HUES48 (cell line): Measurements from ENCODE around the gene RNF213.

Experiments used
- H3K27ac ChIP-seq: one replicate; pipeline ENCODE4 v1.7.0; 2013; ENCODE audit warnings: low read depth, low read length, inconsistent platforms
- H3K27me3 ChIP-seq: 2 replicates; pipeline ENCODE4 v1.6.1; 2013; ENCODE audit warnings: mild to moderate bottlenecking, low read length; ENCODE audit not compliant: control insufficient read depth, insufficient read depth
- H3K36me3 ChIP-seq: 2 replicates; pipeline ENCODE4 v1.6.1; 2013; ENCODE audit warnings: low read length; ENCODE audit not compliant: control insufficient read depth, insufficient read depth
- H3K4me1 ChIP-seq: 2 replicates; pipeline ENCODE4 v1.6.1; 2013; ENCODE audit warnings: mild to moderate bottlenecking, low read length; ENCODE audit not compliant: control insufficient read depth, insufficient read depth
- H3K4me3 ChIP-seq: 2 replicates; pipeline ENCODE4 v1.5.1; 2013; ENCODE audit warnings: mild to moderate bottlenecking, low read depth, low read length
- H3K9ac ChIP-seq: 2 replicates; pipeline ENCODE4 v1.6.1; 2013; ENCODE audit warnings: mild to moderate bottlenecking, low read depth, low read length, moderate library complexity
- H3K9me3 ChIP-seq: 2 replicates; pipeline ENCODE4 v1.6.1; 2013; ENCODE audit warnings: low read length; ENCODE audit not compliant: control insufficient read depth, insufficient read depth

The RNF213 gene

DNA sequence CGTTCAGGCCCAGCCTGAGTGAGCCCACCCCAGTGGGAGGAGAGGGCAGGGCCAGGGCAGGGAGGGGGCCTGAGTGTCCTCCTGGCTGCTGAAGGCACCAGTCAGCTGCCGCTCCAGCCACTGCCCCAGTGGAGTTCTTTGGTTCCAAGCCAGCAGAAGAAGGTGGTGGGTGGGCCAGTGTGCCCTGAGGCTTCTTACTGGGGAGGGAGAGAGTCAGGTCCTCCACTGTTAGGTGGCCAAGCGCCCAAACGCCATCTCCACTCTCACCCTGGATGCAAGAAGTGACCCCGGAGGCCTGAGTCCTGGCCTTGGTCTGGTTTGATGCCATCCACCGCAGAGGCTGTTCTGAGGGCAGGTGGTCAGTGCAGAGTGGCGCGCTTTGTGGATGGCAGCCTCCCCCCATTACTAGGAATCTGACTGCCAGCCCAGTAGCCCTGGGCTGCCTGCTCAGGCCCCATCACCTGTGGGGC is 2.2 kb downstream of the RNF213 start:
- Histone ChIP-seq H3K4me1 (peaks cover 21% of the 10 kb centered on the region), H3K27ac (peak overlapping the region; percentile 100), H3K36me3 (peaks cover 19% of the 10 kb centered on the region), H3K27me3 (no peaks in the 10 kb centered on the region), H3K4me3 (no peak overlapping the region), H3K9me3 (no peaks in the 10 kb centered on the region), H3K9ac (no peak overlapping the region)

DNA sequence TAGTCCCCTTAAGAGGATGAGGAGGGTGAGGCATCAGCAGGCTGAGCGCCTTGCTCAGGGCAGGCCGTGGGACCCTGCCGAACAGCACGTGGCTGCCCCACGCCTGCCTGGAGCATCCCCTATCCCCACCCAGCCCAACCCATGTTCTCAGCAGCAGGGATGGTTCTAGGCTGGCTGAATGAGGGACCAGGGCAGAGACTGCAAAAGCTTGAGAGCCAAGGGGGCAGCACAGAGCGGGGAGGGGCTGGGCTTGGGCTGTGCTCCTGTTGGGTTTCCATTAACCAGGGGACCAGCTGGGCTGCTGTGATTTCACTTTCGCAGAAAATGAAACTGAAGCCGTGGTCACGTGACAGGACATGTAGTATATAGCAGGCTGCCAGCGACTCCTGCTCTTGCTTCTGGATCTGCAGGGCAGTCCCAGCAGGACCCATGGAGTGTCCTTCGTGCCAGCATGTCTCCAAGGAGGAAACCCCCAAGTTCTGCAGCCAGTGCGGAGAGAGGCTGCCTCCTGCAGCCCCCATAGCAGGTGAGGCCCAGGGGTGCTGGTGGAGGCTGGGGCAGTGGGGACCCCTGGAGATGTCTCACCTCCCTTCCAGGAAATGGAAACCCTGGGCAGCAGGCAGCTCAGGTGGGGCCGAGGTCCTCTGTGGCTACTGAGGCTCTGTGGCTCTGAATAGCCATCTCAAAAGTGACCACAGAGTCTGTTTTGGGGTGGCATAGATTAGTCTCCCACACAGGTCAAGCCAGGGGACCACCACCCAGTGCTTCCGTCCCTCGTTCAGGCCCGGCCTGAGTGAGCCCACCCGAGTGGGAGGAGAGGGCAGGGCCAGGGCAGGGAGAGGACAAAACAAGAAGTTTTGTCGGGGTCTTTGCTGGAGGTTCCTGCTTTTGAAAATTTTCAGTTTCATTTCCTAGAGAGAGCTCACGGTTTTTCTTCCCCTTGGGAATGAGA is 2.9 kb downstream of the RNF213 start:
- Histone ChIP-seq H3K9me3 (no peaks in the 10 kb centered on the region), H3K27ac (no peak overlapping the region), H3K4me3 (no peak overlapping the region), H3K27me3 (no peaks in the 10 kb centered on the region), H3K9ac (no peak overlapping the region), H3K4me1 (peaks cover 19% of the 10 kb centered on the region), H3K36me3 (peaks cover 19% of the 10 kb centered on the region)

DNA sequence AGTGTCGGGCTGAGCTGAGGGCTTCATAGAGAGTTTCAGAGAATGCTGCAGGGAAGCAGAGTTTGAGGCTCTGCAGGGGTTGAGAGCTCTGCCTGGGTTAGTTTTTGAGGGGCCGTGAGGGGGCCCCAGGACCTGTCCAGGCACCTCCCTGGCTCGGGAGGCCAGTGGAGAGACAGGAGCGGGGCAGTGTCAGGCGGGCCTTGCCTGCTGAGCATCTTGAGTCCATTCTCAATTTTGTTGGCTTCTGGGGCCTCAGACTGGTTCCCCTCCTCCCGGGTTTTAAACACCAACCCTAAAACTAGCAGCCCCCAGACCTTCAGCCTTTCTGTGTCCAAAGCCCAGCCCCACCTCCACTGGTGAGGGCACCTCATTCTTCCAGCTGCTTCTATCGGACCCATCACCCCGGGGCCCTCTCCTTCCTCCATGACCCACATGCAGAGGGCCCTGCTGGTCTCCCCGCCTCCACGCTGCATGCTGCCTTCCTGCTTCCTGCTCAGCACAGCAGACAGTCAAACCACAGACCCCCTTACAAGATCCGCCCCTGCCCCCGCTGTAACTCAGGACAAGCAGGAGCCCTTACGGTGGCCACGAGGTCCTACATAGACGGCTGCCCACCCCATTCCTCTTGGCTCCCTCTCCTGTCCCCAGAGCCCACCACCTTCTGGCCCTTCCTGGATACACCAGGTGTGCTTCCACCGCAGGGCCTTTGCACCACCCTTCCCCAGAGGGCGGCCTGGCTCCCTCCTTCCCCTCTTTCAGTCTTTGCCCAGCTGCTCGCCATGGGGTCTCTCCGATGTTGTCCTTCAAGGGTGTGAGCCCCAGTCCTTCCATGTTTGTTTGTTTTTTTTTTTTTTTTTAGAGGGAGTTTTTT is 3.8 kb downstream of the RNF213 start:
- Histone ChIP-seq H3K27ac (no peak overlapping the region), H3K36me3 (peaks cover 27% of the 10 kb centered on the region), H3K9ac (no peak overlapping the region), H3K9me3 (no peaks in the 10 kb centered on the region), H3K27me3 (no peaks in the 10 kb centered on the region), H3K4me1 (peaks cover 19% of the 10 kb centered on the region), H3K4me3 (no peak overlapping the region)

DNA sequence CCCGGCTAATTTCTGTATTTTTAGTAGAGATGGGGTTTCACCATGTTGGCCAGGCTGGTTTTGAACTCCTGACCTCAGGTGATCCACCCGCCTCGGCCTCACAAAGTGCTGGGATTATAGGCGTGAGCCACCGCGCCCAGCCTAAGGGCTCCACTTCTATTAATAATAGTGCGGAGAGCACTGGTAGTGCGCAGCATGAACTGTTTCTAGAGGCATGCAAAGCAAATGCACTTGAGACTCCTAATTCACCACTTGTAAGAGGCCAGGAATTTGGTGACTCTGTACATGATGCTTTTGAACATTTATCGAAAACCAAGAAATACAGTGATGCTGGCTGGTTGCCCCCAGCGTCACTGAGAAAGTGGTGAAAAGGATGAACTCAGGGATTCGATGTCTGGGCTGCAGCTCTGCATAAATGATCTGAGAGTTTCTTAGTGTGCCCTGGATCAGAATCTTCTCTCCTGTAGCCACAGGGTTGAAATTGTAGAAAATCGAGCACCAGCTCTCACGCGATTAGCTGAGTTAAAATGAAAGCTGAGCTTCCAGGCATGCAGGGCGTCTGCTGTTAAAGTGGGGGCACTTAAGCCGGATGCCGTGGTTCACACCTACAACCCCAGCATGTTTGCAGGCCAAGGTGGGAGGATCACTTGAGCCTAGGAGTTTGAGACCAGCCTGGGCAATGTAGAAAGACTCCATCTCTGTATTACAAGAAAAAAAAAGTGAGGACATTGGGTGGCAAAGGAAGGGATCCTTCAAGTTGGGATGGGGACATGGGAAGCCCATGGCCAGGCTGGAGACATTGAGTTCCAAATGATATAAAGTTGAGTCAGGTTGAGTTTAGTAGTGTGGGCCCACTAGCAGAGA is 4.8 kb downstream of the RNF213 start:
- H3K36me3 ChIP-seq = peaks cover 29% of the 10 kb centered on the region
- no peaks in the 10 kb centered on the region for H3K27me3 ChIP-seq
- H3K4me3 ChIP-seq = no peak overlapping the region
- H3K9me3 ChIP-seq = no peaks in the 10 kb centered on the region
- H3K9ac ChIP-seq = no peak overlapping the region
- no peak overlapping the region for H3K27ac ChIP-seq
- H3K4me1 ChIP-seq = peaks cover 29% of the 10 kb centered on the region

DNA sequence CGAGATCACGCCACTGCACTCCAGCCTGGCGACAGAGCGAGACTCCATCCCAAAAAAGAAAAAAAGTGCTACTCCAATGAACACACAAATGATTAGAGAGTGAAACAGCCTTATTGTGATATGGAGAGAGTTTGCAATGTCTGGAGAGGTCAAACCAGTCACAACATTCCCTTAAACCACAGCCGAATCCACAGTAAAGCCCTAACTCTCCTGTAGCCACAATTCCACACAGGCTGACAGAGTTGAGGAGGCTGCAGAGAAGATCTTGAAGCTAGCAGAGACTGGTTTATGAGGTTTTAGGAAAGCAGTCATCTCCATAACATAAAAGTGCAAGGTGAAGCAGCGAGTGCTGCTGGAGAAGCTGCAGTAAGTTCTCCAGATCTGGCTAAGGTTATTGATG is 6.7 kb downstream of the RNF213 start:
- Histone ChIP-seq H3K4me3 (no peak overlapping the region), H3K4me1 (peaks cover 30% of the 10 kb centered on the region), H3K27me3 (no peaks in the 10 kb centered on the region), H3K9ac (no peak overlapping the region), H3K9me3 (no peaks in the 10 kb centered on the region), H3K36me3 (peaks cover 29% of the 10 kb centered on the region), H3K27ac (no peak overlapping the region)

DNA sequence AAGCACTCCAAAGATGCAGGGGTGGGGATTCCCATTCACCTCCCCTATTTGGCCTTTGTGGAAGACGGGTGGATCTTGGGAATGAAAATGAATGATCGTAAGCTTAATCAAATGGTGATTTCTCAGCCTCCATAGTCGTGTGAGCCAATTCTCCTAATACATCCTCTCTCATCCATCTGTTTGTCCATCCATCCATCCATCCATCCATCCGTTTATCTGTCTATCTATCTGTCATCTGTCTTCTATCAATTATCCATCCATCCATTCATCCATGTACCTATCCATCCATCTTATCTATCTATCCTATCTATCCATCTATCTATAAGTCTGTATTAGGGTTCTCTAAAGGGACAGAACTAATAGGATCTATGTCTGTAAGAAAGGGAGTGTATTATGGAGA is 7.8 kb downstream of the RNF213 start:
- H3K36me3 ChIP-seq = peaks cover 29% of the 10 kb centered on the region
- no peak overlapping the region for H3K27ac ChIP-seq
- no peak overlapping the region for H3K9ac ChIP-seq

DNA sequence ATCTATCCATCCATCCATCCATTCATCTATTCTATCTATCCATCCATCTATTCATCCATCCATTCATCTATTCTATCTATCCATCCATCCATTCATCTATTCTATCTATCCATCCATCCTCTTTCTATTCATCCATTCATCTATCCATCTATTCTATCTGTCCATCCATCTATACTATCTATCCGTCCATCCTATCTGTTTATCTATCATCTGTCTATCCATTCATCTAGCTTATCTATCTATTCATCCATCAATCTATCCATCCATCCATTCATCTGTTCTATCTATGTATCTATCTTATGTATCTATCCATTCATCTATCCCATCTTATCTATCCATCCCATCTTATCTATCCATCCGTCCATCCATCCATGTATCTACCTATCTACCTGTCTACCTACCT is 8.8 kb downstream of the RNF213 start:
- H3K27me3 ChIP-seq = no peaks in the 10 kb centered on the region
- no peaks in the 10 kb centered on the region for H3K9me3 ChIP-seq

More for the DNA sequence above, 7.8 kb downstream of the RNF213 start:
- H3K4me3 ChIP-seq = no peak overlapping the region
- no peaks in the 10 kb centered on the region for H3K9me3 ChIP-seq
- H3K4me1 ChIP-seq = peaks cover 21% of the 10 kb centered on the region
- H3K27me3 ChIP-seq = no peaks in the 10 kb centered on the region

DNA sequence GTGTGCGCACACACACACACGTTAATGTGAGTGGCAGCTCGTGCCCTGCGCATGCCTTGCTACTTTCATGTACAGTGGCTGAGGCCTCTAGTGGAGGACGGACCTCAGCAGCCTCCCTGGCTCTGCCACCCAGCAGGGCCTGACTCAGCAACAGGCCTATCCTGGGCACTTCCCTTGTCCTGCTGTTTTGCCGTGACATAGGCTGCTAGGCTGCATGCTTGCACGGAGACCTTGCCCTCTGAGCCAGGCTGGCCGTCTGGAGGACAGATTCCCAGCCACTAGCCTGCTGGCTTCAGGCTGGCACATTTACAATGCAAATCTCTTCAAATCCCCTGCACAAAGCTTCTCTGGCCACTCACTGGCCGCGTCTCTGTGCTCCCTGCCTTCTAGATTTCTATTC is 9.5 kb downstream of the RNF213 start:
- Histone ChIP-seq H3K4me1 (peaks cover 17% of the 10 kb centered on the region), H3K4me3 (peak overlapping the region; percentile 7; the same call in 1 of the 2 replicates), H3K9me3 (no peaks in the 10 kb centered on the region), H3K9ac (no peak overlapping the region), H3K27me3 (no peaks in the 10 kb centered on the region), H3K27ac (peak overlapping the region; percentile 87), H3K36me3 (peaks cover 22% of the 10 kb centered on the region)

More for the DNA sequence above, 8.8 kb downstream of the RNF213 start:
- no peak overlapping the region for H3K9ac ChIP-seq
- no peak overlapping the region for H3K4me3 ChIP-seq
- H3K4me1 ChIP-seq = peaks cover 17% of the 10 kb centered on the region
- H3K27ac ChIP-seq = no peak overlapping the region
- H3K36me3 ChIP-seq = peaks cover 28% of the 10 kb centered on the region

DNA sequence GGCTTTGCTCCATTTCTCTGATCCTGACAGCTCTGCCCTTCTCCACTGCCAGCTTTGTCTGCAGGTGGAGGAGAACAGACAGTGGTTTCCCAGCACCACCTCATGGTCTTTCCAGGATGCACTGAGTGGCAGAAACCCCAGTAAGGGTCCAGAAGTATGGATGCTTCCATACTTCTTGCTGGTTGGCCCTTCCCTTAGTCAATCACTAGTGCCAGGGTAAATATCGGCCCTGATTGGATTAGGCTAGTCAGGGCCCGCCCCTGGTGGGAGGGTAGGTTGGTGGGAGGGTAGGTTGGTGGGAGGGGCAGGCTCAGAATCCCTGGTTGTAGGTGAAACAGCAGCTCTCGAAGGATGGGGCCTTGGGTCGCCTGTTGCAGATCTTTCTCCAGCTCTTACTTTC is 10.2 kb downstream of the RNF213 start:
- Histone ChIP-seq H3K9ac (no peak overlapping the region), H3K27me3 (no peaks in the 10 kb centered on the region), H3K4me3 (0 out of 2 replicates have a peak overlapping the region, but pooled peaks have one; percentile 7), H3K27ac (peak overlapping the region; percentile 87), H3K9me3 (no peaks in the 10 kb centered on the region), H3K4me1 (peaks cover 17% of the 10 kb centered on the region), H3K36me3 (peaks cover 15% of the 10 kb centered on the region)

DNA sequence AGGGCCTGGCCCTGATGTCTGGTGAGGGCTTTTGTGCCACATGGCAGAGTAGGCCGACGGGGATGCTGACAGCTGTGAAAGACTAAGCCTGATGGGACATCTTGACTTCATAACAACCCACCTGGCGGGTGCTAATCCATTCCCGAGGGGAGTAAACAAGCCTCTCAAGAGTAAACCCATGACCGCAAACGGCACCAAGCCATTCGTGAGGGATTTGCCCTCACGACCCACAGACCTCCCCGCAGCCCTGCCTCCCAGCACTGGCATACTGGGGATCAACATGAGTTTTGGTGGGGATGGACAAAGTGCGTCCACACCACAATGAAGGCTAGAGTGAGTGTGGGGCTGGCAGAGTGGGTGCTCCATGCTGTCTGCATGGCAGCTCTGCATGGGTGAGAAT is 11.7 kb downstream of the RNF213 start:
- H3K4me1 ChIP-seq = peaks cover 17% of the 10 kb centered on the region
- no peak overlapping the region for H3K27ac ChIP-seq
- H3K27me3 ChIP-seq = no peaks in the 10 kb centered on the region
- H3K36me3 ChIP-seq = peaks cover 10% of the 10 kb centered on the region
- H3K9me3 ChIP-seq = no peaks in the 10 kb centered on the region
- H3K9ac ChIP-seq = no peak overlapping the region
- H3K4me3 ChIP-seq = no peak overlapping the region
